HS-5 (cell line): ENCODE data around the gene UGT1A4.
"Not testable (repeated sequence)": the region's sequence is repeated elsewhere in the genome, so short reads cannot be mapped to it uniquely, and the experiment has no call there.

Experiments used
- DNase-seq: peaks from one replicate; pipeline ENCODE4 v3.0.0-alpha.2; 2012; ENCODE audit warnings: low read depth

The UGT1A4 gene

GRCh38 chr2:233700028-233700635 lies 18.4 kb upstream of the UGT1A4 start:
- DNase-seq: no peak

- not testable (repeated sequence) for DNase-seq
Measured at GRCh38 chr2:233700842-233701241, 17.7 kb upstream of the UGT1A4 start.

- DNase-seq: no peak
Measured at GRCh38 chr2:233702238-233702637, 16.3 kb upstream of the UGT1A4 start.

- no peak for DNase-seq
Measured at GRCh38 chr2:233705911-233706506, 12.5 kb upstream of the UGT1A4 start.

GRCh38 chr2:233706720-233707119 lies 11.8 kb upstream of the UGT1A4 start:
- no peak for DNase-seq

GRCh38 chr2:233707940-233708644 lies 10.4 kb upstream of the UGT1A4 start:
- DNase-seq: no peak

GRCh38 chr2:233708942-233709341 lies 9.6 kb upstream of the UGT1A4 start:
- no peak for DNase-seq

GRCh38 chr2:233711312-233712008 lies 7.1 kb upstream of the UGT1A4 start:
- DNase-seq: peak; percentile 30

GRCh38 chr2:233712611-233713261 lies 5.8 kb upstream of the UGT1A4 start, which contains the start of gene UGT1A5:
Gene UGT1A5 (plus strand): TSS chr2:233712907. CDS start chr2:233712992, 85 bp downstream.
- no peak for DNase-seq

GRCh38 chr2:233713262-233713615 lies 5.3 kb upstream of the UGT1A4 start:
- no peak for DNase-seq

GRCh38 chr2:233714121-233714520 lies 4.4 kb upstream of the UGT1A4 start:
- no peak for DNase-seq

GRCh38 chr2:233728723-233729301 lies 10.3 kb downstream of the UGT1A4 start, which contains the start of gene UGT1A3:
Gene UGT1A3 (plus strand): TSS chr2:233729042. CDS start chr2:233729127, 85 bp downstream.
- DNase-seq: no peak

- DNase-seq: not testable (repeated sequence)
Measured at GRCh38 chr2:233736868-233737653, 18.5 kb downstream of the UGT1A4 start.

GRCh38 chr2:233740870-233741269 lies 22.3 kb downstream of the UGT1A4 start:
- DNase-seq: no peak

GRCh38 chr2:233743464-233744259 lies 25.1 kb downstream of the UGT1A4 start:
- DNase-seq: no peak

- DNase-seq: no peak
Measured at GRCh38 chr2:233745073-233745755, 26.7 kb downstream of the UGT1A4 start.

GRCh38 chr2:233745838-233746237 lies 27.3 kb downstream of the UGT1A4 start:
- not testable (repeated sequence) for DNase-seq

GRCh38 chr2:233746475-233747282 lies 28.1 kb downstream of the UGT1A4 start:
- no peak for DNase-seq

GRCh38 chr2:233747283-233747544 lies 28.7 kb downstream of the UGT1A4 start:
- DNase-seq: no peak
